Embryonic facial prominence (tissue), 1 donor: ENCODE measurements around the gene CEP83.
"Not testable (repeated sequence)": the region's sequence is repeated elsewhere in the genome, so short reads cannot be mapped to it uniquely, and the experiment has no call there.

Experiments used
- DNase-seq: peaks from one replicate; pipeline ENCODE4 v3.0.0-alpha.2; 2016; ENCODE audit errors: extremely low spot score

Gene CEP83

GRCh38 chr12:94379479-94380113 is 80.1 kb downstream of the CEP83 start:
- DNase-seq, result no peak

- no peak for DNase-seq
Observed at GRCh38 chr12:94377599-94377998, 82.1 kb downstream of the CEP83 start.

- no peak for DNase-seq
Observed at GRCh38 chr12:94374124-94374523, 85.5 kb downstream of the CEP83 start.

- DNase-seq, result no peak
Observed at GRCh38 chr12:94372461-94372860, 87.2 kb downstream of the CEP83 start.

- no peak for DNase-seq
Observed at GRCh38 chr12:94362653-94363052, 97.0 kb downstream of the CEP83 start.

- DNase-seq, result no peak
Observed at GRCh38 chr12:94359761-94360160, 99.9 kb downstream of the CEP83 start.

GRCh38 chr12:94353130-94353529 is 106.5 kb downstream of the CEP83 start:
- no peak for DNase-seq

GRCh38 chr12:94340573-94340972 is 119.1 kb downstream of the CEP83 start:
- DNase-seq, result no peak

GRCh38 chr12:94338006-94338794 is 121.5 kb downstream of the CEP83 start:
- DNase-seq, result no peak

GRCh38 chr12:94336211-94336925 is 123.3 kb downstream of the CEP83 start:
- no peak for DNase-seq

GRCh38 chr12:94333396-94333795 is 126.3 kb downstream of the CEP83 start:
- DNase-seq, result no peak

GRCh38 chr12:94329366-94329765 is 130.3 kb downstream of the CEP83 start:
- no peak for DNase-seq

GRCh38 chr12:94327809-94328208 is 131.9 kb downstream of the CEP83 start:
- DNase-seq, result no peak

GRCh38 chr12:94326727-94327126 is 132.9 kb downstream of the CEP83 start:
- DNase-seq, result no peak

GRCh38 chr12:94326234-94326633 is 133.4 kb downstream of the CEP83 start:
- no peak for DNase-seq

- no peak for DNase-seq
Observed at GRCh38 chr12:94322346-94322745, 137.3 kb downstream of the CEP83 start.

GRCh38 chr12:94320109-94320508 is 139.6 kb downstream of the CEP83 start:
- no peak for DNase-seq

- DNase-seq, result no peak
Observed at GRCh38 chr12:94318181-94318580, 141.5 kb downstream of the CEP83 start.

- DNase-seq, result not testable (repeated sequence)
Observed at GRCh38 chr12:94316600-94316999, 143.1 kb downstream of the CEP83 start.

GRCh38 chr12:94312378-94312777 is 147.3 kb downstream of the CEP83 start:
- DNase-seq, result no peak

- DNase-seq, result no peak
Observed at GRCh38 chr12:94309373-94309772, 150.3 kb downstream of the CEP83 start.

- no peak for DNase-seq
Observed at GRCh38 chr12:94308612-94309011, 151.1 kb downstream of the CEP83 start.
